Hepatocyte (in vitro differentiated cells): ENCODE measurements around the gene FLT1. TPM values are rescaled to one million over a fixed set of nuclear protein-coding genes. Genes with fewer than 3 reads are reported as not detected.

Experiments used
- DNase-seq: peaks from one replicate; pipeline ENCODE4 v3.0.0-alpha.2; 2016; ENCODE audit warnings: low spot score
- H2AFZ ChIP-seq: fragments of 200-600 bp; sonication (generic); 2 replicates; pipeline ENCODE4 v1.6.0; 2016; ENCODE audit warnings: antibody characterized with exemption, mild to moderate bottlenecking
- H3K27ac ChIP-seq: fragments of 200-600 bp; sonication (generic); 2 replicates; pipeline ENCODE4 v1.5.1; 2016; ENCODE audit warnings: mild to moderate bottlenecking
- H3K27me3 ChIP-seq: fragments of 200-600 bp; sonication (generic); 2 replicates; pipeline ENCODE4 v1.6.1; 2016
- H3K36me3 ChIP-seq: fragments of 200-600 bp; sonication (generic); replicated peaks from 2 replicates; pipeline ENCODE4 v1.5.1; 2016; ENCODE audit warnings: low read depth; ENCODE audit not compliant: insufficient read depth
- H3K4me1 ChIP-seq: fragments of 200-600 bp; sonication (generic); 2 replicates; pipeline ENCODE4 v1.5.1; 2016; ENCODE audit warnings: mild to moderate bottlenecking, moderate library complexity; ENCODE audit not compliant: insufficient read depth
- H3K4me2 ChIP-seq: fragments of 200-600 bp; sonication (generic); 2 replicates; pipeline ENCODE4 v1.6.0; 2016
- H3K4me3 ChIP-seq: fragments of 200-600 bp; sonication (generic); 2 replicates; pipeline ENCODE4 v1.5.1; 2016; ENCODE audit warnings: mild to moderate bottlenecking
- H3K79me2 ChIP-seq: fragments of 200-600 bp; sonication (generic); 2 replicates; pipeline ENCODE4 v1.6.0; 2017; ENCODE audit warnings: mild to moderate bottlenecking
- H3K9me2 ChIP-seq: fragments of 200-600 bp; sonication (generic); replicated peaks from 2 replicates; pipeline ENCODE4 v1.6.0; 2017; ENCODE audit warnings: mild to moderate bottlenecking; ENCODE audit not compliant: insufficient read depth
- H3K9me3 ChIP-seq: fragments of 200-600 bp; sonication (generic); 2 replicates; pipeline ENCODE4 v1.5.1; 2016; ENCODE audit warnings: low read depth, mild to moderate bottlenecking
- H4K20me1 ChIP-seq: fragments of 200-600 bp; sonication (generic); 2 replicates; pipeline ENCODE4 v1.6.0; 2016; ENCODE audit warnings: mild to moderate bottlenecking; ENCODE audit not compliant: insufficient read depth, poor library complexity, severe bottlenecking
- EZH2 ChIP-seq: fragments of 200-600 bp; sonication (generic); IDR thresholded peaks from 2 replicates; pipeline ENCODE4 v1.6.1; 2016; ENCODE audit warnings: antibody characterized with exemption, mild to moderate bottlenecking, borderline replicate concordance
- EZH2phosphoT487 ChIP-seq: fragments of 200-600 bp; sonication (generic); IDR thresholded peaks from one replicate; pipeline ENCODE4 v1.6.1; 2018; ENCODE audit warnings: antibody characterized with exemption, mild to moderate bottlenecking, low read depth, moderate library complexity; ENCODE audit not compliant: unreplicated experiment, severe bottlenecking
- WGBS: methylation state at CpG from one replicate; pipeline ENCODE4 v1.1.6; 2016; ENCODE audit warnings: low lambda C conversion rate; ENCODE audit errors: missing lambda C conversion rate; 5-methylcytosine and 5-hydroxymethylcytosine counted together
- polyA plus RNA-seq: library from polyadenylated mRNA; unstranded; fragments of >200 nt; fragmentation: Nextera tagmentation; extraction: Ambion mirVana; gene quantifications from 2 replicates; pipeline ENCODE4 v1.2.1, GENCODE V29; 2016
- total RNA-seq: library from RNA; depleted of rRNA; stranded (reverse); fragments of >200 nt; gene quantifications from 2 replicates; pipeline ENCODE4 v1.2.3, GENCODE V29; 2014
- TF ChIP-seq, protein P1 (sequence below): fragments of 200-600 bp; sonication (generic); IDR thresholded peaks from 2 replicates; pipeline ENCODE4 v1.5.1; 2016; ENCODE audit warnings: antibody characterized with exemption, mild to moderate bottlenecking; ENCODE audit not compliant: poor library complexity

Gene FLT1
- total and polyA plus RNA-seq, 2 experiments from 2014 or later: 30.4 to 40.1 TPM

DNA sequence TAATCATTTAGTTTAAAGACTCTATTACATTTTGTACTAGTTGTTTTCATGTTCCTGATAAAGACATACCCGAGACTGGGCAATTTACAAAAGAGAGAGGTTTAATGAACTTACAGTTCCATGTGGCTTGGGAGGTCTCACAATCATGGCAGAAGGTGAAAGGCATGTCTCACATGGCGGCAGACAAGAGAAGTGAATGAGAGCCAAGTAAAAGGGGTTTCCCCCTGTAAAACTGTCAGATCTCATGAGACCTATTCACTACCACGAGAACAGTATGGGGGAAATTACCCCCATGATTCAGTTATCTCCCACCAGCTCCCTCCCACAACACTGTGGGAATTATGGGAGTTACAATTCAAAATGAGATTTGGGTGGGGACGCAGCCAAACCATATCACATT, 227.4 kb downstream of the FLT1 start:
- no peak for DNase-seq
- Histone ChIP-seq H2AFZ (no peak overlapping the region), H3K9me3 (no peaks in the 10 kb centered on the region), H3K4me3 (no peak overlapping the region), H3K9me2 (no peaks in the 10 kb centered on the region), H3K27me3 (no peaks in the 10 kb centered on the region), H3K4me2 (no peak overlapping the region), H3K36me3 (no peaks in the 10 kb centered on the region), H3K79me2 (no peaks in the 10 kb centered on the region), H3K4me1 (no peaks in the 10 kb centered on the region), H4K20me1 (no peaks in the 10 kb centered on the region), H3K27ac (no peak overlapping the region)
- TF ChIP-seq EZH2phosphoT487 (no peak), EZH2 (no peak)
- TF ChIP-seq, protein P1, sequence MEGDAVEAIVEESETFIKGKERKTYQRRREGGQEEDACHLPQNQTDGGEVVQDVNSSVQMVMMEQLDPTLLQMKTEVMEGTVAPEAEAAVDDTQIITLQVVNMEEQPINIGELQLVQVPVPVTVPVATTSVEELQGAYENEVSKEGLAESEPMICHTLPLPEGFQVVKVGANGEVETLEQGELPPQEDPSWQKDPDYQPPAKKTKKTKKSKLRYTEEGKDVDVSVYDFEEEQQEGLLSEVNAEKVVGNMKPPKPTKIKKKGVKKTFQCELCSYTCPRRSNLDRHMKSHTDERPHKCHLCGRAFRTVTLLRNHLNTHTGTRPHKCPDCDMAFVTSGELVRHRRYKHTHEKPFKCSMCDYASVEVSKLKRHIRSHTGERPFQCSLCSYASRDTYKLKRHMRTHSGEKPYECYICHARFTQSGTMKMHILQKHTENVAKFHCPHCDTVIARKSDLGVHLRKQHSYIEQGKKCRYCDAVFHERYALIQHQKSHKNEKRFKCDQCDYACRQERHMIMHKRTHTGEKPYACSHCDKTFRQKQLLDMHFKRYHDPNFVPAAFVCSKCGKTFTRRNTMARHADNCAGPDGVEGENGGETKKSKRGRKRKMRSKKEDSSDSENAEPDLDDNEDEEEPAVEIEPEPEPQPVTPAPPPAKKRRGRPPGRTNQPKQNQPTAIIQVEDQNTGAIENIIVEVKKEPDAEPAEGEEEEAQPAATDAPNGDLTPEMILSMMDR: no peak
- 96% methylated on average over 4 of the region's 4 CpGs for whole genome bisulfite sequencing

DNA sequence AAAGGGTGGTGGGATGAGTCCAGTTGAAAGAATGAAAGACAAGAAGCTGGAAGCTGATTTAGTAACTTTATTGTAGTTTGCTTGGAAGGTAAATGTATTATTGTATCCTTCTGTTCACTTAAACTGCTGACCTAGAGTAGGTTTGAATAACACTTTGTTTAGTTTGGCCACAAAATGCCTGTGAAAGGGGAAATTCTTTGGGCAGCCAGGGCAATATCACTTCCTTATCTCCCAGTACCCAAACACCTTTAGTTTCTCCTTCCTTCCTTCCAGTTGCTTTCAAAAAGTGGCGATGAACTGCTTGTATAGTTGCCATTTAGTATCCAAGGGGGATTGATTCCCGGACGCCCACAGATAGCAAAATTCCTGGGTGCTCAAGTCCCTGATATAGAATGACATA, 236.5 kb downstream of the FLT1 start:
- Histone ChIP-seq H3K36me3 (no peaks in the 10 kb centered on the region), H3K4me3 (no peak overlapping the region), H3K4me1 (no peaks in the 10 kb centered on the region), H4K20me1 (no peaks in the 10 kb centered on the region), H2AFZ (no peak overlapping the region), H3K9me3 (no peaks in the 10 kb centered on the region), H3K9me2 (no peaks in the 10 kb centered on the region), H3K4me2 (no peak overlapping the region), H3K27me3 (no peaks in the 10 kb centered on the region), H3K27ac (no peak overlapping the region), H3K79me2 (no peaks in the 10 kb centered on the region)
- DNase-seq: no peak
- TF ChIP-seq EZH2phosphoT487 (no peak), EZH2 (no peak)
- TF ChIP-seq, protein P1: no peak
- WGBS: 98% methylated on average over 3 of the region's 3 CpGs

DNA sequence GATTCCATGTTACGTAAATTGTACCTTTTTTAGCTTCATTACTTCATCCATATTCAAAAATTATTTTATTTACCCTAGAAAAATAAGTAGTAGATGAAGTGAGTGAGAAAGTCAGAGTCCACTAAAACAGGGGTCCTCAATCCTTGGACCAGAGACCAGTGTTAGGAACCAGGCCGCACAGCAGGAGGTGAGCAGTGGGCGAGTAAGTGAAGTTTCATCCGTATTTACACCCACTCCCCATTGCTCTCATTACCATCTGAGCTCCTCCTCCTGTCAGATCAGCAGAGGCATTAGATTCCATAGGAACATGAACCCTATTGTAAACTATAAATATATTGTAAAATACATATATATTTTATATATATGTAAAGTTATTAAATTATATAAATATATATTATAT, 237.6 kb downstream of the FLT1 start:
- no peak for DNase-seq
- no peak overlapping the region for H3K27ac ChIP-seq
- H3K4me2 ChIP-seq: no peak overlapping the region
- H3K27me3 ChIP-seq: no peaks in the 10 kb centered on the region
- H3K9me3 ChIP-seq: no peaks in the 10 kb centered on the region
- H3K36me3 ChIP-seq: no peaks in the 10 kb centered on the region
- no peaks in the 10 kb centered on the region for H3K79me2 ChIP-seq
- H3K4me1 ChIP-seq: no peaks in the 10 kb centered on the region
- WGBS: 94% methylated on average over 4 of the region's 4 CpGs
- H3K9me2 ChIP-seq: no peaks in the 10 kb centered on the region
- TF ChIP-seq EZH2phosphoT487: no peak
- TF ChIP-seq, protein P1: no peak
- TF ChIP-seq EZH2: no peak
- no peak overlapping the region for H2AFZ ChIP-seq
- no peaks in the 10 kb centered on the region for H4K20me1 ChIP-seq
- H3K4me3 ChIP-seq: no peak overlapping the region

DNA sequence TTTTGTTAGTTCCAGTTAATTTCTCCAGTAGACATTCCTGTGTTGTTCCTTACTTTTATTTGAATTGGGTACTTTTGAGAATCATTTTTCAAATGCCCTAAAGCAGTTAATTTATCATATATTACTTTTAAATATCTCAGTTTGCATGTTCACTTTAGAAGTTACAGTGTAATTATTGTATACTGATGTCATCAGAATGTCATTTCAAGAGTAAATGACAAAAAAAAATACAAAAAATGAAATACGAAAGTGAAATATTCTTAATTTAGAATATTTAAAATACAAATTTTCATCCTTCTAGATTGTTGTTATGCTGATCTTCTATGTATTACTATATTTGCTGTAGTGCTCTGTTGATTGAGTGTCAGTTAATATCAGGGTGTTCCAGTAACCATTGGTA, 242.4 kb downstream of the FLT1 start:
- Histone ChIP-seq H4K20me1 (no peaks in the 10 kb centered on the region), H3K4me1 (no peaks in the 10 kb centered on the region), H3K27ac (no peak overlapping the region), H3K4me2 (no peak overlapping the region), H3K36me3 (no peaks in the 10 kb centered on the region), H3K9me3 (no peaks in the 10 kb centered on the region), H3K79me2 (peaks cover 8% of the 10 kb centered on the region), H2AFZ (no peak overlapping the region), H3K9me2 (no peaks in the 10 kb centered on the region), H3K27me3 (no peaks in the 10 kb centered on the region), H3K4me3 (no peak overlapping the region)
- TF ChIP-seq EZH2phosphoT487 (no peak), EZH2 (no peak)
- TF ChIP-seq, protein P1: no peak
- WGBS: 100% methylated on average over 1 of the region's 1 CpG
- no peak for DNase-seq
